ENCODE measurements around the gene CDC34.

The CDC34 gene

GRCh38 chr19:576768-577438 lies 45.3 kb downstream of the CDC34 start:
- H3K4me3 ChIP-seq (ENCODE audit: low read depth, low read length): no peak overlapping the region
- TF ChIP-seq, protein P1, sequence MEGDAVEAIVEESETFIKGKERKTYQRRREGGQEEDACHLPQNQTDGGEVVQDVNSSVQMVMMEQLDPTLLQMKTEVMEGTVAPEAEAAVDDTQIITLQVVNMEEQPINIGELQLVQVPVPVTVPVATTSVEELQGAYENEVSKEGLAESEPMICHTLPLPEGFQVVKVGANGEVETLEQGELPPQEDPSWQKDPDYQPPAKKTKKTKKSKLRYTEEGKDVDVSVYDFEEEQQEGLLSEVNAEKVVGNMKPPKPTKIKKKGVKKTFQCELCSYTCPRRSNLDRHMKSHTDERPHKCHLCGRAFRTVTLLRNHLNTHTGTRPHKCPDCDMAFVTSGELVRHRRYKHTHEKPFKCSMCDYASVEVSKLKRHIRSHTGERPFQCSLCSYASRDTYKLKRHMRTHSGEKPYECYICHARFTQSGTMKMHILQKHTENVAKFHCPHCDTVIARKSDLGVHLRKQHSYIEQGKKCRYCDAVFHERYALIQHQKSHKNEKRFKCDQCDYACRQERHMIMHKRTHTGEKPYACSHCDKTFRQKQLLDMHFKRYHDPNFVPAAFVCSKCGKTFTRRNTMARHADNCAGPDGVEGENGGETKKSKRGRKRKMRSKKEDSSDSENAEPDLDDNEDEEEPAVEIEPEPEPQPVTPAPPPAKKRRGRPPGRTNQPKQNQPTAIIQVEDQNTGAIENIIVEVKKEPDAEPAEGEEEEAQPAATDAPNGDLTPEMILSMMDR (IDR thresholded peaks at IDR 0.05; ENCODE audit: insufficient read depth, low read depth, low read length, missing control alignments): no peak
- DNase-seq (ENCODE audit: low read depth): no peak

- H3K4me3 ChIP-seq (ENCODE audit: low read depth, low read length): no peak overlapping the region
- TF ChIP-seq, protein P1 (IDR thresholded peaks at IDR 0.05; ENCODE audit: insufficient read depth, low read depth, low read length, missing control alignments): no peak
- no peak for DNase-seq (ENCODE audit: low read depth)
Measured at GRCh38 chr19:577439-578392, 46.2 kb downstream of the CDC34 start.

- no peak for DNase-seq (ENCODE audit: low read depth)
- TF ChIP-seq, protein P1 (IDR thresholded peaks at IDR 0.05; ENCODE audit: insufficient read depth, low read depth, low read length, missing control alignments): no peak
Measured at GRCh38 chr19:579111-579841, 47.7 kb downstream of the CDC34 start.

DNA sequence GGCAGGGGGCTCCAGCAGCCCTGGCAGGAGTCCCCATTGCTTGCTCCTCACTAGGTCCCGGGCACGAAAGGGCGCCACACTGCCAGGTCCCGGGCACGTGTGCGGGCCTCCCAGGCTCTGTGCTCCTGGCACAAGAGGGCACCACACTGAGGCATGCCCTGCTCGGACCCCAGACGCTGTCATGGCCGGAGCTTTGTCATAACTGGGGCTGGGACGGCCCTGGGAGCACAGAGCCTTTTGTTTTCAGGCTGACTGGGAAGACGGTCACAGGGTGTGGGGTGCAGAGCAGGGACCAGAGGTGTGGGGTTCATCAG lies 48.2 kb downstream of the CDC34 start:
- no peak for DNase-seq (ENCODE audit: low read depth)
- H3K4me3 ChIP-seq (ENCODE audit: low read depth, low read length): no peak overlapping the region
- TF ChIP-seq, protein P1 (IDR thresholded peaks at IDR 0.05; ENCODE audit: insufficient read depth, low read depth, low read length, missing control alignments): no peak

More at GRCh38 chr19:579111-579841, 47.7 kb downstream of the CDC34 start:
- H3K4me3 ChIP-seq (ENCODE audit: low read depth, low read length): no peak overlapping the region

GRCh38 chr19:580274-580835 lies 48.8 kb downstream of the CDC34 start:
- TF ChIP-seq, protein P1 (IDR thresholded peaks at IDR 0.05; ENCODE audit: insufficient read depth, low read depth, low read length, missing control alignments): no peak
- DNase-seq (ENCODE audit: low read depth): no peak
- no peak overlapping the region for H3K4me3 ChIP-seq (ENCODE audit: low read depth, low read length)

DNA sequence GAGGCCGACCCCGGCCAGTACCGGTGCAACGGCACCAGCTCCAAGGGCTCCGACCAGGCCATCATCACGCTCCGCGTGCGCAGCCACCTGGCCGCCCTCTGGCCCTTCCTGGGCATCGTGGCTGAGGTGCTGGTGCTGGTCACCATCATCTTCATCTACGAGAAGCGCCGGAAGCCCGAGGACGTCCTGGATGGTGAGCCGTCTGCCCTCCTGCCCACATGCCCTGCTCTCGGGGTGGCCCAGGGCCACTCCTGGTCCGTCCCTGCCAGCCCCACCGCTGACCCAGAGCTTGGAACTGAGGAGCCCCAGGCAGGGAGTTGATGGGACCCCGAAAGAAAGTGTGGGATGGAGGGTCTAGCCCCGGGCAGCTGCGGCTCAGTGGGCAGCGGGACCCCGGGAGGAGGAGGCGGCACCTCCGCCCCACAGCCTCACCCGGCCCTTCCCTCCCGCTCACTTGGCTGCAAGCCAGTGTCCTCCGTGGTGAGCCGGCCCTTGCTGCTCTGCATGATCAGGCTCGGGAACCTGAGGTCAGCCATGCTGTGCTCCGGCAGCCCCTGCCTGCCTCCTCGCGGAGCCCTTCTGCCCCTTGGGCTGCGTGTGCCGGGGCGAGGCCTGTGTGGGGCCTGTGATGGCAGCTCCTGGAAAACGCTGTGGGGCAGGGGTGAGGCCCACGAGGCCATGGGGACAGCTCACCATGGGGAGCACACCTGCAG lies 50.0 kb downstream of the CDC34 start:
- TF ChIP-seq, protein P1 (IDR thresholded peaks at IDR 0.05; ENCODE audit: insufficient read depth, low read depth, low read length, missing control alignments): no peak
- H3K4me3 ChIP-seq (ENCODE audit: low read depth, low read length): no peak overlapping the region
- no peak for DNase-seq (ENCODE audit: low read depth)
